Heart right ventricle (tissue), 16 donors: ENCODE measurements around the gene AGPAT3. TPM values are rescaled to one million over a fixed set of nuclear protein-coding genes. Genes with fewer than 3 reads are reported as not detected.

ENCODE experiments used
- ATAC-seq, 8 donors: fragments of 200-7000 bp; cut with Tn5 transposase; one replicate each; pipeline ENCODE4 v1.9.1; 2020; ENCODE audit warnings: mild to moderate bottlenecking in 8 of 8, moderate library complexity in 8 of 8, moderate number of reproducible peaks in 1 of 8
- DNase-seq, 2 donors: peaks; one replicate each; pipeline ENCODE4 v3.0.0-alpha.2; 2020
- H3K27ac ChIP-seq, 10 donors: fragments of 200-600 bp; sonication (generic) in 2 of 10; one replicate each; pipeline versions ENCODE4 v1.5.0 to v1.8.0; 2020 to 2022; ENCODE audit warnings: mild to moderate bottlenecking in 3 of 10
- H3K27me3 ChIP-seq, 7 donors: fragments of 200-600 bp; one replicate each; pipeline ENCODE4 v1.8.0; 2021 to 2022; ENCODE audit warnings: mild to moderate bottlenecking in 2 of 7
- H3K36me3 ChIP-seq, 9 donors: fragments of 200-600 bp; sonication (generic) in 1 of 9; one replicate each; pipeline versions ENCODE4 v1.5.0 to v1.8.0; 2020 to 2022; ENCODE audit warnings: mild to moderate bottlenecking in 2 of 9
- H3K4me1 ChIP-seq, 9 donors: fragments of 200-600 bp; sonication (generic) in 1 of 9; one replicate each; pipeline versions ENCODE4 v1.5.0 to v1.8.0; 2020 to 2022; ENCODE audit warnings: mild to moderate bottlenecking in 4 of 9
- H3K4me3 ChIP-seq, 10 donors: fragments of 200-600 bp; sonication (generic) in 2 of 10; one replicate each; pipeline versions ENCODE4 v1.5.0 to v1.8.0; 2020 to 2022; ENCODE audit warnings: mild to moderate bottlenecking in 7 of 10, moderate library complexity in 2 of 10
- H3K9me3 ChIP-seq, 11 donors: fragments of 200-600 bp in 10 of 11; sonication (generic) in 2 of 11; one replicate each; pipeline versions ENCODE4 v1.5.0 to v1.8.0; 2013 to 2022; ENCODE audit warnings: mild to moderate bottlenecking in 2 of 11, control low read depth in 1 of 11, moderate library complexity in 1 of 11
- WGBS, 2 donors: extraction: QIAGEN DNeasy Blood & Tissue Kit; methylation state at CpG; one replicate each; pipeline ENCODE4 v1.1.7; 2013; ENCODE audit warnings: inconsistent platforms in 1 of 2; 5-methylcytosine and 5-hydroxymethylcytosine counted together
- intact Hi-C, 10 donors: fragments of 100-400 bp; cut with DNase I; formaldehyde crosslinking; loops; one replicate each; pipeline versions ENCODE4 v1.11.1 to v1.14.2; 2022
- polyA plus RNA-seq, 2 donors: library from polyadenylated mRNA; stranded (reverse); fragments of 200-250 nt; gene quantifications; one replicate each; pipeline ENCODE4 v1.2.3, GENCODE V29; 2013
- total RNA-seq, 10 donors: library from RNA; stranded (reverse); fragmentation: NEBNext Ultra II Directional in 3 of 10; extraction: Animal tissue kit (Norgen Biotek cat#: 25700) in 3 of 10; gene quantifications; one replicate each; pipeline versions ENCODE4 v1.2.1 to v1.2.4, GENCODE V29; 2021 to 2023
- TF ChIP-seq, protein P1 (sequence below), 9 donors: fragments of 200-600 bp; sonication (generic) in 2 of 9; IDR thresholded peaks; one replicate each; pipeline versions ENCODE4 v1.5.0 to v1.8.0; 2021 to 2022; ENCODE audit warnings: antibody characterized with exemption in 9 of 9, mild to moderate bottlenecking in 5 of 9, moderate library complexity in 1 of 9
- donor health status: Arrhythmogenic right ventricular cardiomyopathy.
- donor health status: ischemic (EF 13 %, LVEDD 7.1; RV severe dilation, severe dysfunction).
- donor health status: healthy with polysubstance abuse.
- donor health status: DM: no; HTN: yes; CAD: no.
- donor health status: DM: no; HTN: no; CAD: no.
- donor health status: ischemic (EF 25% LVEDD 6.9; RV normal size, moderate dysfunction).
- donor health status: ischemic (EF 25% LVEDD 5.7; RV mildly dilated, moderate dysfunction).
- donor health status: healthy.
- donor health status: DM: yes; HTN: yes; CAD: no.
- donor health status: Ischemic cardiomyopathy.
- donor health status: ischemic (EF 35%, LVEDD 5.7; RV mildly dilated, moderate dysfunction).
- donor health status: nonischemic (EF 11% LVEDD 7.7; RV severe dilation, severe dysfunction).
- donor health status: DM: yes; HTN: yes; CAD: no.
- donor health status: PGD.
- donor health status: ischemic (EF 29% LVEDD 5.4; RV normal size, mild dysfunction).
- donor health status: nonischemic (EF 23%, LVEDD 6.1; RV moderate dilation, normal function).

AGPAT3 gene
- total and polyA plus RNA-seq, 12 donors = 19.7 to 110 (median 65.6) TPM

DNA sequence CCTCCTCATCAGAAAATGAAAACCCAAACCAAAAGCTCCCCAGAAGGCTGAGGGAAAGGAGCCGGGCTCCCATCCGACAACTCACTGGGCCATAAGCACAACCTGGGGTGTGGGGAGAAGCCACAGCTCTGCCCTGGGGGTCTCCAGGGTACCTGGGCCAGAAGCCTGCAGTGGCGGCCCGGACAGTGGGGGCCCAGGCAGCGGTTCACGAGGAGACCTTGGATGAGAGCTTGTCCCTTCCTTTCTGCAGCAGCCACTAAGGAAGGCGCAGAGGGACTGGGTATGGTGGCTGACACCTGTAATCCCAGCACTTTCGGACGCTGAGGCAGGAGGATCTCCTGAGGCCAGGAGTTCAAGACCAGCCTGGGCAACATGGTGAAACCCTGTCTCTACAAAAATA, 129.6 kb downstream of the AGPAT3 start:
- no peaks in the 10 kb centered on the region for H3K4me1 ChIP-seq
- TF ChIP-seq, protein P1, sequence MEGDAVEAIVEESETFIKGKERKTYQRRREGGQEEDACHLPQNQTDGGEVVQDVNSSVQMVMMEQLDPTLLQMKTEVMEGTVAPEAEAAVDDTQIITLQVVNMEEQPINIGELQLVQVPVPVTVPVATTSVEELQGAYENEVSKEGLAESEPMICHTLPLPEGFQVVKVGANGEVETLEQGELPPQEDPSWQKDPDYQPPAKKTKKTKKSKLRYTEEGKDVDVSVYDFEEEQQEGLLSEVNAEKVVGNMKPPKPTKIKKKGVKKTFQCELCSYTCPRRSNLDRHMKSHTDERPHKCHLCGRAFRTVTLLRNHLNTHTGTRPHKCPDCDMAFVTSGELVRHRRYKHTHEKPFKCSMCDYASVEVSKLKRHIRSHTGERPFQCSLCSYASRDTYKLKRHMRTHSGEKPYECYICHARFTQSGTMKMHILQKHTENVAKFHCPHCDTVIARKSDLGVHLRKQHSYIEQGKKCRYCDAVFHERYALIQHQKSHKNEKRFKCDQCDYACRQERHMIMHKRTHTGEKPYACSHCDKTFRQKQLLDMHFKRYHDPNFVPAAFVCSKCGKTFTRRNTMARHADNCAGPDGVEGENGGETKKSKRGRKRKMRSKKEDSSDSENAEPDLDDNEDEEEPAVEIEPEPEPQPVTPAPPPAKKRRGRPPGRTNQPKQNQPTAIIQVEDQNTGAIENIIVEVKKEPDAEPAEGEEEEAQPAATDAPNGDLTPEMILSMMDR (IDR thresholded peaks at IDR 0.05) = no peak
- H3K9me3 ChIP-seq = peaks cover 0 to 6% (median 0%) of the 10 kb centered on the region in 11 donors
- ATAC-seq (no peak), DNase-seq (no peak)
- H3K27me3 ChIP-seq = no peaks in the 10 kb centered on the region
- intact Hi-C loops = loop anchor here in 2 of 10 donors (10.0 kb wide), 2 partner anchors 50 to 60 kb away; no protein-coding TSS in a partner anchor
- H3K36me3 ChIP-seq = no peaks in the 10 kb centered on the region
- WGBS, 2 donors = 93 to 94% methylated on average over 9 of the region's 9 CpGs
- no peak overlapping the region for H3K27ac ChIP-seq
- H3K4me3 ChIP-seq = no peak overlapping the region

DNA sequence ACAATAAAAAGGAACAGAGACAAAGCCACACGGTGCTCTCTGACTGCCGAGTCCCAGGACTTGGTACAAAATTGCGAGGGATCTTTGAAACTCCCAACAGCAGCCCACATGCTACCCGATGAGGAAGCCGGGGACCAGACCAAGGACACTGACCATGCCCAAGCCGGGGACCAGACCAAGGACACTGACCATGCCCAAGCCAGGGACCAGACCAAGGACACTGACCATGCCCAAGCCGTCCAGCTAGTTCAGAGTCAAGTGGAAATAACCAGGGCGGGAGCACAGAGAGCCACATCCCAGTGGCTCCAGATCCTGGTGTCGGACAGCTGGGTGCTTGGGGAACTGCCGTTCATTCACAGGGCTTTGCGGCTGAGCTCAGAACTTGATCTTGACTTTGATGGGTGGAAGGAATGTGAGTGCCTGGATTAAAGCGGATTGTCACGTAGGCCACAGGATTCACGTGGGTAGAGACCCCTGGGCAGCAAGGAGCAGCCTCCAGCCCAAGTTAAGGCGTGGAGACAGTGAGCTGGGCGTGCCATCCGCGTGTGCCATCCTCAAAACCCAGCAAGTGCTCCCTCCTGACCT, 130.6 kb downstream of the AGPAT3 start:
- Histone ChIP-seq H3K4me1 (no peaks in the 10 kb centered on the region), H3K27ac (no peak overlapping the region), H3K4me3 (no peak overlapping the region), H3K9me3 (peaks cover 0 to 6% (median 0%) of the 10 kb centered on the region in 11 donors), H3K27me3 (no peaks in the 10 kb centered on the region), H3K36me3 (no peaks in the 10 kb centered on the region)
- intact Hi-C loops = loop anchor here in 2 of 10 donors (10.0 kb wide), 2 partner anchors 51 to 61 kb away; no protein-coding TSS in a partner anchor
- DNase-seq (no peak), ATAC-seq (no peak)
- WGBS, 2 donors = 93% methylated on average over 18 of the region's 18 CpGs
- TF ChIP-seq, protein P1 (IDR thresholded peaks at IDR 0.05) = no peak

DNA sequence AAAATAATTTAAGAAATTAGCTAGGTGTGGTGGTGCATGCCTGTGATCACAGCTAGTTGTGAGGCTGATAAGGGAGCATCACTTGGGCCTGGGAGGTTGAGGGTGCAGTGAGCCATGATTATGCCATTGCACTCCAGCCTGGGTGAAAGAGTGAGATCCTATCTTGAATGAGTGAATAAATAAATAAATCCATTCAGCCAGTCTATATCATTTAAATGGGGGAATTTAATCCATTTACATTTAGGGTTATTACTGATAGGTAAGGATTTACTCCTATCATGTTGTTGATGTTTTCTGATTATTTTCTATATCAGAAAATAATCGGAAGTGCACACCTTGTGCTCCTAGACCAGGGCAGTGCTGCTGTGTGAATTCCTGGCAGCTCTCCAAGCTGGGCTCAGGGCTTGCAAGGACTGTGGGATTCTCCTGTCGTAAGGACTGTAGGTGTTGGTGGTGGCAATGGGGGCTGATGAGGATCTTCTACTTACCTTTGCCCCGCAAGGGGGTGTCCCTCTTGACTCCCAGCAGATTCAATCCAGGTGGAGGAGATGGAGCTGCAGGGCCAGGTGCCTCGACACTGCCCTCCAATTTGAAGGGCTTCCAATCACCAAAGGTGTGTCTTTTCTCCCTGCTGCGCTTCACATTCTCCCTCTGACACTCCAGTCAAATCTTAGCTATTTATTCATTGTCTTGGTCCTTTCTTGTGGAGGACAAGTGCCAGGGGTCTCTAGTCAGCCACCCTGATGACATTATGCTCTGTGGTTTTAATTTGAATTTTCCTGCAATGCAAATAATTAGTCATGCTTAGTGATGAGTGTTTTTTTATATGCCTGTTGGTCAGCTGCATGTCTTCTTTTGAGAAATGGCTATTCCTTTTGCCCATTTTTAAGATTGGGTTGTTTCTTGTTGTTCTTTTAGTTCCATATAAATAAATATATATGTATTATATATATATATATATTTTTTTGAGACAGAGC, 133.0 kb downstream of the AGPAT3 start:
- ATAC-seq (no peak), DNase-seq (no peak)
- no peak overlapping the region for H3K4me3 ChIP-seq
- H3K9me3 ChIP-seq = peaks cover 0 to 6% (median 0%) of the 10 kb centered on the region in 11 donors
- no peak overlapping the region for H3K27ac ChIP-seq
- TF ChIP-seq, protein P1 (IDR thresholded peaks at IDR 0.05) = no peak
- intact Hi-C loops = loop anchor here in 2 of 10 donors (10.0 kb wide), 2 partner anchors 53 to 63 kb away; no protein-coding TSS in a partner anchor
- H3K4me1 ChIP-seq = no peaks in the 10 kb centered on the region
- no peaks in the 10 kb centered on the region for H3K36me3 ChIP-seq
- WGBS, 2 donors = 78 to 82% methylated on average over 5 of the region's 5 CpGs
- H3K27me3 ChIP-seq = no peaks in the 10 kb centered on the region

DNA sequence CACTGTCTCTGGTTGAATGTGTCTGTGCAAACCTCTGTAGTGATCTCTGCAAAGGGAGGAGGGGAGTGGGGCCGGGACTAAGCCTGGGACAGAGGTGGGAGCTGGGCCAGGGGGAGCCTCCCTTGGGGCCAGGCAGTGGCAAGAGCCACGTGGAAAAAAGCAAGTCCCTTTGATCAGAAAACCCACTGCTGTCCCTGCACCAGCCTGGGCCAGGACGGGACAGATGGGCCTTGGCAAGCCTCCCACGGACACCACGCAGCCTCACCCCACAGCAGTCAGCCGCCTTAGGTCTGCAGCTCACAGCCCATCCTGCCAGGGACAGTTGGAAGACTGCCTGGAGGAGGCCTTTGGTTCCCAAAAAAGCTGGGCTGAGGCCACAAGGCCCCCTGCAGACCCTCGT, 135.3 kb downstream of the AGPAT3 start:
- TF ChIP-seq, protein P1 (IDR thresholded peaks at IDR 0.05) = no peak
- Histone ChIP-seq H3K27ac (no peak overlapping the region), H3K36me3 (no peaks in the 10 kb centered on the region), H3K9me3 (peaks cover 0 to 6% (median 0%) of the 10 kb centered on the region in 11 donors), H3K4me3 (no peak overlapping the region), H3K27me3 (no peaks in the 10 kb centered on the region), H3K4me1 (peaks cover 0 to under 1% (median 0%) of the 10 kb centered on the region in 9 donors)
- no peak for ATAC-seq
- intact Hi-C loops = loop anchor here in 1 of 10 donors (10.0 kb wide), 2 partner anchors 54 to 314 kb away; no protein-coding TSS in a partner anchor
- WGBS, 2 donors = 47 to 58% methylated on average over 7 of the region's 7 CpGs
- no peak for DNase-seq
